ENCODE data around the gene NENF.
"Not testable (repeated sequence)": the region's sequence is repeated elsewhere in the genome, so short reads cannot be mapped to it uniquely, and the experiment has no call there.

Gene NENF

DNA sequence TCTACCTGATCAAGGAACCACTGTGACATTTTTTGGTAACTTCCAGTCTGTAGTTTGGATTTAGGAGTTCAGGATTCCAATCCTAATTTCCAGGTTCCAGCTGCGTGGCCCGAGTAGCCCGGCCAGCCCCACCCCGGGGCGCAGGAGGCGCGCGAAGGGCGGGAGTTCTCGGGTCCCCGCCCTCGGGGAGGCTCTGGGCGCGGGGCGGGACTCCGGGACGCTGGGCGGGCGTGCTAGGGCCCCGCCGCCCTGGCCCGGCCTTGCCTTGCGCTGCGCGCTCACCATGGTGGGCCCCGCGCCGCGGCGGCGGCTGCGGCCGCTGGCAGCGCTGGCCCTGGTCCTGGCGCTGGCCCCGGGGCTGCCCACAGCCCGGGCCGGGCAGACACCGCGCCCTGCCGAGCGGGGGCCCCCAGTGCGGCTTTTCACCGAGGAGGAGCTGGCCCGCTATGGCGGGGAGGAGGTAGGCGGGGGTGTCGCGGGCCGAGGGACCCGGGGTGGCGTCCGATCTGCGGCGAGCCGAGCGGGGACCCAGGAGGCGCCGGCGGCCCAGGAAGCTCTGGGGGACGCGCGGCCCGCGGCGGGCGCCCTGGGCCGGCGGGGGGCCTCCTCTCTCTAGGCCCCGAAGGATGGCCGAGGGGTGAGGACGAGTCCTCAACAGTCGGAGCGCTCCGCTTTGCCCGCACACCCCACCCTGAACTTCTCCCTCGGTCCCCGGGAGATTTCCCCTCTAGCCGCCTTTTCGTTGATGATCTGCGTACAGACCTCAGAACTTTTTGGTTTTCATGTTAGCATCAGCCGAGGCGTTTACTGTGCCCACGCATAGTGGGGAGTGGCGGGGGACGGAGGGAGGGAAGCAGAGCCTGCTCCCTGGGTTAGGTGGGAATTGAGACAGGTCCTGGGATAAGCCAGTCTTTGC, at the start of gene NENF:
TSS of gene NENF (plus strand) at position 260 of the 916 bp plus-strand sequence. CDS start at position 284, 24 bp downstream.
- Mint-ChIP-seq H3K9me3 (no peaks in the 10 kb centered on the region), H3K27ac (peak within 1 kb of the TSS; percentile 49), H3K36me3 (ENCODE audit: low read depth) (no peaks in the 10 kb centered on the region)

DNA sequence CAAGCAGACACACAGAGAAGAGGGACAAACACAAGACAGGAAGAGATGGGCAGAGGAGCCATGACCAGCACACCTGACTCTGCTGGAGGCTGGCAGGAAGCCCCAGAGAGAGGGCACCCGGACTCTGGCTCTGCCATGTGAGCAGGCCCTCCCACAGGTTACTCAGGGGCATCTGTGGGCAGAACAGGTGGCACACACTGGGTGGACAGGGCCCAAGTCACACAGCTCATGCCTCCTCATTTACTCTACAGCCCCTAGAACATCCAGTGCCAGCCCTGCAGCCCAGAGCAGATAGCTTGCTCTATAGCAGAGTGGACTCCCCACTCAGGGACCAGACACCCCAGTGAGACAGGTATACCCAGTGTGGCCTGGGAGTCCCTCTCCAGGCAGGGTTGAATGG, 46.7 kb upstream of the NENF start:
- peak overlapping the region; percentile 17 for H3K27ac Mint-ChIP-seq
- no peaks in the 10 kb centered on the region for H3K27me3 Mint-ChIP-seq (ENCODE audit: low read depth)
- peaks cover 46% of the 10 kb centered on the region for H3K36me3 Mint-ChIP-seq (ENCODE audit: low read depth)
- no peak overlapping the region for H3K4me3 Mint-ChIP-seq
- H3K9me3 Mint-ChIP-seq = peaks cover 10% of the 10 kb centered on the region
- DNase-seq (ENCODE audit: low spot score) = no peak
- peaks cover 2% of the 10 kb centered on the region for H3K4me1 Mint-ChIP-seq (ENCODE audit: low read depth)

More for the DNA sequence above, at the start of gene NENF:
- peak within 1 kb of the TSS; percentile 75 for H3K4me3 Mint-ChIP-seq
- peaks cover 11% of the 10 kb centered on the region for H3K27me3 Mint-ChIP-seq (ENCODE audit: low read depth)
- H3K4me1 Mint-ChIP-seq (ENCODE audit: low read depth) = peaks cover 19% of the 10 kb centered on the region
- peak; percentile 79 for DNase-seq (ENCODE audit: low spot score)

DNA sequence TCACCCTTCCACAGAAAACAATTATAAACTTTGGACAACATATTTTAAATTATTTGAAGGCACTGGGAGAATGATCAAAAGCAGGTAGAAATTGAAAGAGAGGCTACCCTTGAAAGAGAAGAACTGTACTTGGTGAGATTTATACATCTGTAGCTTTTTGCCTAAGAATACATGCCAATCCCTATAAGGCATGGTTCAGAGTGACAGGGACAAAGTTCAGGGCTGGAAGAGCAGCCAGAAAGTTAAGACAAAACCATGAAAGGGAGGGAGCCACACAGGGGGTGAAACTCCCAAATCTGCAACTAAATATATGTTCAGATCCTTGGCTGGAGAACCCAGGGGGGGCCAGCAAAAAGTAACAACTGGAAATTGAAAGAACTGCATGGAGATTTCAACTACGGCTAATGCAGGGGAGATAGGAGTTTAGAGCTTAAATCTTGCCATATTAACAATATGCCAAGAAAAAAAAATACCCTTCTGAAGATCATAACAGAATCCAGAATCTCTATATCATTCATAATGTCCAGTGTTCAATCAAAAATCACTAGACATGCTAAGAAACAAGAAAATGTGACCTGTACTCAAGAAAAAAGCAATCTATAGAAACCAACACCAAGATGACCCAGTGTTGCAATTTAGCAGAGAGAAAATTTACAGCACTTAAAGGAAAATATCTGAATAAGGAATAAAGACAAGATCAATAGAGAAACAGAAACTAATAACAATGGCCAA, 43.6 kb upstream of the NENF start:
- Mint-ChIP-seq H3K4me1 (ENCODE audit: low read depth) (peaks cover 2% of the 10 kb centered on the region), H3K4me3 (no peak overlapping the region), H3K9me3 (peaks cover 21% of the 10 kb centered on the region), H3K27ac (no peak overlapping the region), H3K36me3 (ENCODE audit: low read depth) (peaks cover 61% of the 10 kb centered on the region), H3K27me3 (ENCODE audit: low read depth) (no peaks in the 10 kb centered on the region)
- no peak for DNase-seq (ENCODE audit: low spot score)

DNA sequence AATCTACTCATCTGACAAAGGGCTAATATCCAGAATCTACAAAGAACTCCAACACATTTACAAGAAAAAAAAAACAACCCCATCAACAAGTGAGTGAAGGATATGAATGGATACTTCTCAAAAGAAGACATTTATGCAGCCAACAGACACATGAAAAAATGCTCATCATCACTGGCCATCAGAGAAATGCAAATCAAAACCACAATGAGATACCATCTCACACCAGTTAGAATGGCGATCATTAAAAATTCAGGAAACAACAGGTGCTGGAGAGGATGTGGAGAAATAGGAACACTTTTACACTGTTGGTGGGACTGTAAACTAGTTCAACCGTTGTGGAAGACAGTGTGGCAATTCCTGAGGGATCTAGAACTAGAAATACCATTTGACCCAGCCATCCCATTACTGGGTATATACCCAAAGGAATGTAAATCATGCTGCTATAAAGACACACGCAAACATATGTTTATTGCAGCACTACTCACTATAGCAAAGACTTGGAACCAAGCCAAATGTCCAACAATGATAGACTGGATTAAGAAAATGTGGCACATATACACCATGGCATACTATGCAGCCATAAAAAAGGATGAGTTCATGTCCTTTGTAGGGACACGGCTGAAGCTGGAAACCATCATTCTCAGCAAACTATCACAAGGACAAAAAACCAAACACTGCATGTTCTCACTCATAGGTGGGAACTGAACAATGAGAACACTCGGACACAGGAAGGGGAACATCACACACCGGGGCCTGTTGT, 36.9 kb upstream of the NENF start:
- Mint-ChIP-seq H3K36me3 (ENCODE audit: low read depth) (peaks cover 56% of the 10 kb centered on the region), H3K9me3 (peaks cover 24% of the 10 kb centered on the region)
- not testable (repeated sequence) for H3K27me3 Mint-ChIP-seq (ENCODE audit: low read depth); DNase-seq (ENCODE audit: low spot score); H3K4me3 Mint-ChIP-seq; H3K27ac Mint-ChIP-seq; H3K4me1 Mint-ChIP-seq (ENCODE audit: low read depth)

DNA sequence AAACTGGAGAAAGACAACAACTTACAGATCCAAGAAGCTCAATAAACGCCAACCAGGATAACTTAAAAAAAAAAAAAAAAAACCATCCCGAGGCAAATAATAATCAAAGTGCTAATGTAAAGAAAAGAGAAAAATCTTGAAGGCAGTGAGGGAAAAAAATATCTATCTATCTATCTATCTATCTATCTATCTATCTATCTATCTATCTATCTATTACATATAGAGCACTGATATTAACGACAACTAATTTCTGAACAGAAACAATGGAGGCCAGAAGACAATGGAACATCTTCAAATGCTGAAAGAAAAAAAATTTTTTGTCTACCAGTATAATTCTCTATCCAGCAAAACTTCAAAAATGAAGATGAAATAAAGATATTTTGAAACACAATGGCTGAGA, 36.1 kb upstream of the NENF start:
- Mint-ChIP-seq H3K27me3 (ENCODE audit: low read depth) (no peaks in the 10 kb centered on the region), H3K4me3 (no peak overlapping the region), H3K4me1 (ENCODE audit: low read depth) (no peaks in the 10 kb centered on the region), H3K9me3 (peaks cover 22% of the 10 kb centered on the region), H3K27ac (no peak overlapping the region), H3K36me3 (ENCODE audit: low read depth) (peaks cover 48% of the 10 kb centered on the region)
- DNase-seq (ENCODE audit: low spot score) = no peak

DNA sequence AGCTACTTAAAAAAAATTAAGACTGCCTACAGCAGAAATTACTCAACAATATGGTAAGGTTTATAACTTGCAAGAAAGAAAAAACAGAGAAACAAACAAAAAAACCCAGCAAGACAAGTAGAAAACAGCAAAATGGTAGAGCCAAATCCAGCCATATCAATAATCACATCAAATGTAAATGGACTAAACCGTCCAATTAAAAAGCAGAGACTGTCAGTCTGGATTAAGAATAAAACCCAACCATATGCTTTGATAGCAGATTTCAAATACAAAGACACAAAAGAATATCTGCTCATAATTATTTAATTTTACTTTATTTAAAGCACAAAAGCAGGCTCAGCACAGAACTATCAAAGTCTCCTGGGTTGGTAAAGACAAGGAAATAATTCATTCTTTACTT, 35.5 kb upstream of the NENF start:
- H3K27me3 Mint-ChIP-seq (ENCODE audit: low read depth) = no peaks in the 10 kb centered on the region
- DNase-seq (ENCODE audit: low spot score) = no peak
- no peak overlapping the region for H3K4me3 Mint-ChIP-seq
- H3K27ac Mint-ChIP-seq = no peak overlapping the region
- H3K9me3 Mint-ChIP-seq = peaks cover 20% of the 10 kb centered on the region
- peaks cover 48% of the 10 kb centered on the region for H3K36me3 Mint-ChIP-seq (ENCODE audit: low read depth)
- H3K4me1 Mint-ChIP-seq (ENCODE audit: low read depth) = no peaks in the 10 kb centered on the region

DNA sequence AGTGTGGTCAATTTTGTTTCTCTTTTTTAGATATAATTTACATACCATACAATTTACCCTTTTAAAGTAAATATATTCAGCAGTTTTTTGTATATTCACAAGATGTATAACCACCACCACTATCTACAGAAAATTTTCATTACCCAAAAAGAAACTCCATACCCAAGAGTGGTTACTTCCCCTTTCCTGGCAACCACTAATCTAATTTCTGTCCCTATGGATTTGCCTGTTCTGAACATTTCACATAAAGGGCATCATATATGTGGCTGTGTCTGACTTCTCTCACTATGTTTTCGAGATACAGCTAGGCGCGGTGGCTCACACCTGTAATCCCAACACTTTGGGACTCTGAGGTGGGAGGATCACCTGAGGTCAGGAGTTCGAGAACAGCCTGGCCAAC, 31.7 kb upstream of the NENF start:
- Mint-ChIP-seq H3K9me3 (peaks cover 13% of the 10 kb centered on the region), H3K27me3 (ENCODE audit: low read depth) (no peaks in the 10 kb centered on the region), H3K27ac (no peak overlapping the region), H3K4me1 (ENCODE audit: low read depth) (no peaks in the 10 kb centered on the region), H3K36me3 (ENCODE audit: low read depth) (peaks cover 55% of the 10 kb centered on the region), H3K4me3 (no peak overlapping the region)
- no peak for DNase-seq (ENCODE audit: low spot score)

DNA sequence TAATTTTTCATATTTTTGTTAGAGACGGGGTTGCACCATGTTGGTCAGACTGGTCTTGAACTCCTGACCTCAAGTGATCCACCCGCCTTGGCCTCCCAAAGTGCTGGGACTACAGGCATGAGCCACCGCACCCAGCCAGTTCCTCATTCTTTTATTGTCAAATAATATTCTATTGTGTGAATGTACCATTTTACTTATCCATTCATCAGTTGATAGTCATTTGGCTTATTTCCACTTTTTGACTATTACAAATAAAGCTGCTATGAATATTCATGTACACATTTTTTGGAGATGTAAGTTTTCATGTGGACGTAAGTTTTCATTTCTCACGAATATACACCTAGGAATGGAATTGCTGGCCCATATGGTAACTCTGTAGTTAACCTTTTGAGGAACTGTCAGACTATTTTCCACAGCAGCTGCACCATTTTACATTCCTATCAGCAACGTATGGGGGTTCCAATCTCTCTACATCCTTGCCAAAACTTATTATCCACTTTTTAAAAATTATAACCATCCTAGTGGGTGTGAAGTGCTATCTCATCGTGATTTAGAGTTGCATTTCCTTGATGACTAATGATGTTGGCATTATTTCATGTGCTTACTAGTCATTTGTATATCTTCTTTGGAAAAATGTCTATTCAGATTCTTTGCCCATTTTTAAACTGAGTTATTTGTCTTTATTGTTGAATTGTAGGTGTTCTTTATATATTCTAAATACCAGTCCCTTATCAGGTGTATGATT, 30.7 kb upstream of the NENF start:
- Mint-ChIP-seq H3K27me3 (ENCODE audit: low read depth) (no peaks in the 10 kb centered on the region), H3K27ac (no peak overlapping the region), H3K9me3 (peaks cover 7% of the 10 kb centered on the region), H3K36me3 (ENCODE audit: low read depth) (peaks cover 53% of the 10 kb centered on the region), H3K4me1 (ENCODE audit: low read depth) (no peaks in the 10 kb centered on the region), H3K4me3 (no peak overlapping the region)
- DNase-seq (ENCODE audit: low spot score) = no peak

DNA sequence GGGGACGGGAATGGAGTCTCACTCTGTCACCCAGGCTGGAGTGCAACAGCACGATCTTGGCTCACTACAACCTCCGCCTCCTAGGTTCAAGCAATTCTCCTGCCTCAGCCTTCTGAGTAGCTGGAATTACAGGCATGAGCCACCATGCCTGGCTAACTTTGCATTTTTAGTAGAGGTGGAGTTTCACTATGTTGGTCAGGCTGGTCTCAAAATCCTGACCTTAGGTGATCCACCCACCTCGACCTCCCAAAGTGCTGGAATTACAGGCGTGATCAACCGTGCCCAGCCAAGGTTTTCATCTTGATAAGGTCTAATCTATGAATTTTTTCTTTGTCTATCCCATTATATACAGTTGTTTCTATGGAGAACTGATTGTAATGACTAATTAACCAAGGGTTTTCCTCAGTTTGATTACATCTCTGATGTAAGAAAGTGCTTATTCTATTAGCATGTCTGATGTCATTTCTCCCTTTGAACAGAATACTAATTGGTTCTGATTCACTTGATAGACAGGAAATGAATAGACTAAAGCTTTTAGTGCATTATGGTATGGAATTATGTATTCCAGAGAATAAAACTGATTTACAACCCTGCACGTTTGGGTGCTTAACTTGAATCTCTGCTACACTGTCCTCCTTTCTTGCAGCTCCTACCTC, 29.9 kb upstream of the NENF start:
- no peak overlapping the region for H3K27ac Mint-ChIP-seq
- no peaks in the 10 kb centered on the region for H3K4me1 Mint-ChIP-seq (ENCODE audit: low read depth)
- H3K4me3 Mint-ChIP-seq = no peak overlapping the region
- H3K36me3 Mint-ChIP-seq (ENCODE audit: low read depth) = peaks cover 53% of the 10 kb centered on the region
- DNase-seq (ENCODE audit: low spot score) = no peak
- H3K27me3 Mint-ChIP-seq (ENCODE audit: low read depth) = no peaks in the 10 kb centered on the region
- H3K9me3 Mint-ChIP-seq = no peaks in the 10 kb centered on the region

DNA sequence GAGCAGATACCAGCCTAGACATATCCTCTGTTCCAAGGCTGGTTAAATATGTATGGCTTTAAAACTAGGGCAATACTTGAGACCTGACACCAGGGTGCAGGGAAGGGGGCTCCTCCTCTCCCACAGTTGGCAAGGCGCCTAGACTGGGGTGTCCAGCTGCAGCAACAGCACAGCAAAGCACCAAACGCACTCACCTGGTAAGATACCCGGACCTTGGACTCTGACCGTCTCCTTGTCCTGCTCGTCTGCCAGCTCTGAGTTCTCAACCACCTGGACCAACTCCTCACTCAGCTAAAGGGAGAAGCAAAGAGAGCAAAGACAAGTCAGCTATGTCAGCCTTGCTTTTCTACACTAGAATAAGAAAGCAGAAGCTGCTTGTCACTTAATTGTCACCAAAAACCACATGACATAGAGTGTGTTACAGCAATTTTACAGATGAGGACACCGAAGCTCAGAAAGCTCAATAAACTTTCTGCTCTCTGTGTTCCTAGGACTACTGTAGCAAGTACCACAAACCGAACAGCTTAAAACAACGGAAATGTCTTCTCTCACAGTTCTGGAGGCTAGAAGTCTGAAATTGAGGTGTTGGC, 22.4 kb upstream of the NENF start:
- H3K4me3 Mint-ChIP-seq = no peak overlapping the region
- H3K27ac Mint-ChIP-seq = no peak overlapping the region

DNA sequence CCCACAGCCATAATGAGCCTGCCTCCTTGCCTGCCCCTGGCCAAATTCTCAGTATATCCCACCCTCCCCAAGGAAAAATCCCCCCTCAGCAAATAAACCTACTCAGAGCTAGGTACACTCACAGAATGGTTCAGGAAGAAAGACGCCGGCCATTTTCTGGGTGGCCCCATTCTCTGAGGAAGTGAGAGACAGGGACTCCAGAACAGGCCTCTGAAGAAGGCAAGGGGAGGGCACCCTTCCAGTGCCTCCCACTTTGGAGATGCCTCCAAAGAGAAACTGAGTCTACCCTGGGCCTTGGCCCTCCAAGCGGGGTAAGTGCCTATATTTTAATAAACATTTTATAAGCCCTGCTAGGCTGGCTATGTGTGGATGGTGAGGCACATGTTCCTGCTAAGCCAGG, 20.3 kb upstream of the NENF start:
- Mint-ChIP-seq H3K36me3 (ENCODE audit: low read depth) (peaks cover 32% of the 10 kb centered on the region), H3K27ac (no peak overlapping the region), H3K27me3 (ENCODE audit: low read depth) (no peaks in the 10 kb centered on the region), H3K9me3 (no peaks in the 10 kb centered on the region), H3K4me3 (no peak overlapping the region), H3K4me1 (ENCODE audit: low read depth) (peaks cover 22% of the 10 kb centered on the region)
- no peak for DNase-seq (ENCODE audit: low spot score)

More for the DNA sequence above, 22.4 kb upstream of the NENF start:
- peaks cover 43% of the 10 kb centered on the region for H3K36me3 Mint-ChIP-seq (ENCODE audit: low read depth)
- DNase-seq (ENCODE audit: low spot score) = no peak
- H3K9me3 Mint-ChIP-seq = no peaks in the 10 kb centered on the region
- H3K4me1 Mint-ChIP-seq (ENCODE audit: low read depth) = peaks cover 21% of the 10 kb centered on the region
- no peaks in the 10 kb centered on the region for H3K27me3 Mint-ChIP-seq (ENCODE audit: low read depth)

DNA sequence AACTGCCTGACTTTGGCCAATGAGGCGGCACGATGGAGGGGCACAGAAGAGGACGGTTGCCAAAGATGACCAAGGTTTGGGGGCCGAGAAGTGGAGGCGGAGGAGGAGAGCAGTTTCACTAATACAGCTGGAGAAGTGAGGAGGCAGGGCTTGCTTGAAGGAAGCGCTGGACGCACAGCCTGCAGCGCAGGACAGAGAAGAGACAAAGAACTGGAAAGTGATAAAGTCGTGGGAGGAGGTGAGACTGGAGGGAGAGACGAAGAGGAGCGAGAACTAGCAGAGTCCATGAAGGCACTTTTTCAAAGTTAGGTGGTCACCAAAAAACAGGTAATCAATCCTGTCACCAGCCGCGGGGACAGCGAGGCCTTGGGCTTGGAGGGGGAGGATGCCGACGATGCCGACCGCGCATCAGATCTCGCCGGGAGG, 18.8 kb upstream of the NENF start:
- H3K27ac Mint-ChIP-seq = peak overlapping the region; percentile 74
- peak overlapping the region; percentile 89 for H3K4me3 Mint-ChIP-seq
- no peaks in the 10 kb centered on the region for H3K27me3 Mint-ChIP-seq (ENCODE audit: low read depth)
- peaks cover 24% of the 10 kb centered on the region for H3K36me3 Mint-ChIP-seq (ENCODE audit: low read depth)
- H3K4me1 Mint-ChIP-seq (ENCODE audit: low read depth) = peaks cover 22% of the 10 kb centered on the region
- peak; percentile 9 for DNase-seq (ENCODE audit: low spot score)
- no peaks in the 10 kb centered on the region for H3K9me3 Mint-ChIP-seq
